ENCODE results near the gene BET1. TPM values are rescaled to one million over a fixed set of nuclear protein-coding genes. Genes with fewer than 3 reads are reported as not detected.

The BET1 gene
- total RNA-seq, 1 experiment from 2014 or later, result 14.3 TPM

- Histone ChIP-seq H3K27me3 (ENCODE audit: control insufficient read depth, insufficient read depth, low read length) (peaks cover 2% of the 10 kb centered on the region; the same call in 1 of the 2 replicates), H3K27ac (ENCODE audit: low read length) (no peak overlapping the region), H3K36me3 (ENCODE audit: control insufficient read depth, insufficient read depth, low read length) (no peaks in the 10 kb centered on the region), H3K9me3 (ENCODE audit: control insufficient read depth, insufficient read depth, low read depth, low read length) (no peaks in the 10 kb centered on the region), H3K4me3 (ENCODE audit: low read depth in 2 of 2, low read length in 2 of 2) (no peak overlapping the region), H3K4me1 (ENCODE audit: control insufficient read depth, insufficient read depth, low read length) (no peaks in the 10 kb centered on the region)
- POLR2A ChIA-PET, result no interaction called here
- no TSS peak for BruUV-seq (replicated peaks)
- in situ Hi-C loops (cut with HindIII; ENCODE audit: low pct_unique_long_range_greater_than_20kb, low sequenced_read_pairs), result no loop called here
- ATAC-seq (no peak), DNase-seq (ENCODE audit: low read depth, low spot score) (no peak)
- no peak for TF ChIP-seq REST (IDR thresholded peaks at IDR 0.05; ENCODE audit: insufficient read depth in 1 of 2, low read depth in 2 of 2, low read length in 1 of 2)
- no peak for TF ChIP-seq POLR2AphosphoS5 (IDR thresholded peaks at IDR 0.05; ENCODE audit: low read depth, low read length)
- no peak for TF ChIP-seq CTCF (IDR thresholded peaks at IDR 0.05)
- TF ChIP-seq SIN3A (IDR thresholded peaks at IDR 0.05; ENCODE audit: borderline replicate concordance, insufficient read depth, low read depth, low read length), result no peak
- CTCF ChIA-PET, result no interaction called here
- intact Hi-C loops (cut with micrococcal nuclease; ENCODE audit: unreplicated experiment), result no loop called here
Observed at GRCh38 chr7:93972029-93972725, 32.0 kb downstream of the BET1 start.

GRCh38 chr7:93968911-93969620 lies 35.1 kb downstream of the BET1 start:
- CTCF ChIA-PET, result no interaction called here
- no TSS peak for BruUV-seq (replicated peaks)

More at GRCh38 chr7:93968911-93969620, 35.1 kb downstream of the BET1 start:
- POLR2A ChIA-PET, result no interaction called here
- Histone ChIP-seq H3K27ac (ENCODE audit: low read length) (no peak overlapping the region), H3K36me3 (ENCODE audit: control insufficient read depth, insufficient read depth, low read length) (no peaks in the 10 kb centered on the region), H3K4me3 (ENCODE audit: low read depth in 2 of 2, low read length in 2 of 2) (no peak overlapping the region), H3K4me1 (ENCODE audit: control insufficient read depth, insufficient read depth, low read length) (no peaks in the 10 kb centered on the region), H3K9me3 (ENCODE audit: control insufficient read depth, insufficient read depth, low read depth, low read length) (no peaks in the 10 kb centered on the region), H3K27me3 (ENCODE audit: control insufficient read depth, insufficient read depth, low read length) (peaks cover 2% of the 10 kb centered on the region; the same call in 1 of the 2 replicates)
- in situ Hi-C loops (cut with HindIII; ENCODE audit: low pct_unique_long_range_greater_than_20kb, low sequenced_read_pairs), result no loop called here
- TF ChIP-seq TCF7L2 (IDR thresholded peaks at IDR 0.05; ENCODE audit: low read depth, low read length), result no peak
- TF ChIP-seq POLR2AphosphoS5 (IDR thresholded peaks at IDR 0.05; ENCODE audit: low read depth, low read length), result no peak
- no peak for TF ChIP-seq CTCF (IDR thresholded peaks at IDR 0.05)
- no peak for TF ChIP-seq REST (IDR thresholded peaks at IDR 0.05; ENCODE audit: insufficient read depth in 1 of 2, low read depth in 2 of 2, low read length in 1 of 2)
- TF ChIP-seq SIN3A (IDR thresholded peaks at IDR 0.05; ENCODE audit: borderline replicate concordance, insufficient read depth, low read depth, low read length), result no peak
- ATAC-seq (no peak), DNase-seq (ENCODE audit: low read depth, low spot score) (no peak)
- intact Hi-C loops (cut with micrococcal nuclease; ENCODE audit: unreplicated experiment), result no loop called here
